Ishikawa (cell line): ENCODE measurements around the gene FYB2.

ENCODE experiments used
- CEBPB ChIP-seq: IDR thresholded peaks from 2 replicates; pipeline ENCODE4 v1.6.1; 2012
- CREB1 ChIP-seq: IDR thresholded peaks from 2 replicates; pipeline ENCODE4 v1.6.1; 2012; ENCODE audit warnings: low read depth
- EGR1 ChIP-seq: IDR thresholded peaks from 2 replicates; pipeline ENCODE4 v1.6.1; 2012
- EP300 ChIP-seq: IDR thresholded peaks from 2 replicates; pipeline ENCODE4 v1.6.1; 2012; ENCODE audit warnings: borderline replicate concordance
- FOXM1 ChIP-seq: IDR thresholded peaks from 2 replicates; pipeline ENCODE4 v1.6.1; 2012; ENCODE audit warnings: low read depth, borderline replicate concordance
- MAX ChIP-seq: IDR thresholded peaks from 2 replicates; pipeline ENCODE4 v1.6.1; 2012
- NFIC ChIP-seq: IDR thresholded peaks from 2 replicates; pipeline ENCODE4 v1.6.1; 2012
- RAD21 ChIP-seq: IDR thresholded peaks from 2 replicates; pipeline ENCODE4 v1.6.1; 2012; ENCODE audit warnings: low read depth
- REST ChIP-seq: IDR thresholded peaks from 2 replicates; pipeline ENCODE4 v1.6.1; 2012; ENCODE audit warnings: low read depth, mild to moderate bottlenecking
- TAF1 ChIP-seq: IDR thresholded peaks from 2 replicates; pipeline ENCODE4 v1.6.1; 2012; ENCODE audit warnings: low read depth, mild to moderate bottlenecking
- TCF12 ChIP-seq: IDR thresholded peaks from 2 replicates; pipeline ENCODE4 v1.6.1; 2012; ENCODE audit warnings: low read depth
- TEAD4 ChIP-seq: IDR thresholded peaks from 2 replicates; pipeline ENCODE4 v1.6.1; 2012
- YY1 ChIP-seq: IDR thresholded peaks from 2 replicates; pipeline ENCODE4 v1.6.1; 2012; ENCODE audit warnings: low read depth
- ZBTB7A ChIP-seq: IDR thresholded peaks from 2 replicates; pipeline ENCODE4 v1.6.1; 2012; ENCODE audit warnings: low read depth
- TF ChIP-seq, protein P1 (sequence below): IDR thresholded peaks from 2 replicates; pipeline ENCODE4 v1.6.1; 2012

The FYB2 gene

GRCh38 chr1:56819387-56819899 lies at the start of gene FYB2:
Gene FYB2, minus strand, starts transcription at chr1:56819404. Its CDS starts 114 bp downstream, at chr1:56819290.
- TF ChIP-seq YY1: peak; percentile 60
- TF ChIP-seq EGR1: no peak
- no peak for TF ChIP-seq ZBTB7A
- TF ChIP-seq EP300: peak; percentile 95
- TF ChIP-seq CEBPB: peak; percentile 64; the same call in 1 of the 2 replicates
- TF ChIP-seq, protein P1, sequence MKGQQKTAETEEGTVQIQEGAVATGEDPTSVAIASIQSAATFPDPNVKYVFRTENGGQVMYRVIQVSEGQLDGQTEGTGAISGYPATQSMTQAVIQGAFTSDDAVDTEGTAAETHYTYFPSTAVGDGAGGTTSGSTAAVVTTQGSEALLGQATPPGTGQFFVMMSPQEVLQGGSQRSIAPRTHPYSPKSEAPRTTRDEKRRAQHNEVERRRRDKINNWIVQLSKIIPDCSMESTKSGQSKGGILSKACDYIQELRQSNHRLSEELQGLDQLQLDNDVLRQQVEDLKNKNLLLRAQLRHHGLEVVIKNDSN: no peak
- 0 out of 2 replicates have a peak, but pooled peaks have one; percentile 10 for TF ChIP-seq RAD21
- TF ChIP-seq TAF1: 0 out of 2 replicates have a peak, but pooled peaks have one; percentile 32
- TF ChIP-seq MAX: peak; percentile 71
- no peak for TF ChIP-seq CREB1
- peak; percentile 88 for TF ChIP-seq NFIC
- peak; percentile 96 for TF ChIP-seq TCF12
- no peak for TF ChIP-seq REST
- peak; percentile 90 for TF ChIP-seq FOXM1
- peak; percentile 86 for TF ChIP-seq TEAD4

GRCh38 chr1:56868761-56869160 lies 49.6 kb upstream of the FYB2 start:
- TF ChIP-seq, protein P1: no peak
- TF ChIP-seq MAX (no peak), CREB1 (no peak), RAD21 (no peak)

DNA sequence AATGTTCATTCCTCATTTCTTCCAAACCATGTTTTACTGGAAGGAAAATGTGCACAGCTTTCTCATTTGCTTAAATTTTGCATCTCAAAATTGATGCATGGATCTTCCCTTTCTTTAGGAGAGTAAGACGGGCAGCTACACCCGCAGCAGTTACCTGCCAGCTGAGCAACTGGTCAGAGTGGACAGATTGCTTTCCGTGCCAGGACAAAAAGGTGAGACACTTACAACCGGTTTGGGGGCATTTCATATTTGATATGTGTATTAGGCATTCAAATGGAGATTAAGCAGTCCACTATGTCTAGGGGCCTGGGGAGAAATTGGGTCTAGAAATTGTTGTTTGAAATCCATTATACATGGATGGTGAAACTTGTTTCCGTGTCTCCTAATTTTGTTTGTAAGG lies 48.3 kb upstream of the FYB2 start:
- TF ChIP-seq NFIC: no peak
- TF ChIP-seq YY1: no peak
- no peak for TF ChIP-seq EGR1
- TF ChIP-seq, protein P1: no peak
- TF ChIP-seq FOXM1: no peak
- TF ChIP-seq RAD21: no peak

GRCh38 chr1:56866656-56867055 lies 47.5 kb upstream of the FYB2 start:
- no peak for TF ChIP-seq REST
- TF ChIP-seq TEAD4: no peak
- no peak for TF ChIP-seq EP300
- TF ChIP-seq CEBPB: no peak
- no peak for TF ChIP-seq TAF1
- TF ChIP-seq RAD21: no peak
- TF ChIP-seq EGR1: no peak
- no peak for TF ChIP-seq CREB1

- no peak for TF ChIP-seq TCF12
These were observed 45.2 kb upstream of the FYB2 start for GRCh38 chr1:56864430-56864829.

DNA sequence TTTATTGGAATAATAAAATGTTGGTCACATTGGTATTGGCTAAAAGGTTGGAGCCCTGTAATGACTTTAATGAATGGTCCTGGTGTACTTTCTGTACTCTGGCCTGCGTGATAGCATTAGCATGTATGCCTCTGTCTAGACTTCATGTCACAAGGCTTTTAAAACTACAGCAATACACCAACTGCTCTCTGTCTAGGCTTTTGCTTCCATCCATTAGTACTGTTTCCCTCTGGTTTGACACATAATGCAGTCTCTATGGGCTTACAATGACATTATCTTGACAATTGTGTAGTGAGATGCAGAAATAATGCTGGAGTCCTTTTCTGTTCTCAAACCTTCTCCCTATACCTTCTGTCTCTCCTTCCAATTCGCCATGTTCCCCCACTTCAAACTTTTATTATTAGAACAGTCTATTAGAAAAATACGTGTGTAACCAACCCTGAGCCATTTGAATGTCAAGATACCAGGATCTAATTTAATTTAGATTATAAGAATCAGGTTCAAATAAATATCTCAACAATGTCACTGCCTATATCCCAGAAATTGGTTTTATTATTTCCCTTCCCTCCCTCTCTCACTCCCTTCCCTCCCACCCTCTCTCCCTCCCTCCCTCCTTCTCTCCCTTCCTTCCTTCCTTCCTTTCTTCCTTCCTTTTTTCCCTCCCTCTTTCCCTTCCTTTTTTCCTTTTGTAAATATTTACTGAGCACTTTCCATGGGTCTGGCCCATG lies 44.2 kb upstream of the FYB2 start:
- TF ChIP-seq EGR1: no peak
- TF ChIP-seq CREB1: no peak
- TF ChIP-seq REST: no peak
- no peak for TF ChIP-seq TEAD4
- TF ChIP-seq EP300: no peak
- TF ChIP-seq TAF1: no peak
- TF ChIP-seq YY1: no peak
- TF ChIP-seq, protein P1: no peak
- TF ChIP-seq ZBTB7A: no peak
